GM12878 (cell line): ENCODE results near the gene TEX22. TPM values are rescaled to one million over a fixed set of nuclear protein-coding genes. Genes with fewer than 3 reads are reported as not detected.

Experiments used
- ATAC-seq: fragments of 200-7000 bp; cut with Tn5 transposase; 3 replicates; pipeline ENCODE4 v1.9.1; 2020; ENCODE audit warnings: mild to moderate bottlenecking, moderate library complexity
- BruUV-seq: library from RNA; stranded (reverse); fragments of 400-500 nt; replicated peaks from 2 replicates; lab custom pipeline; 2021; lab: Mats Ljungman, UMichigan
- CTCF ChIA-PET: fragments of 300-600 bp; sonication (Branson Sonifier 250); formaldehyde crosslinking; extraction: SDS; loops from one replicate; lab custom pipeline; 2021; ENCODE audit warnings: inconsistent platforms; lab: Yijun Ruan, JAX
- POLR2A ChIA-PET: fragments of 350-600 bp; formaldehyde crosslinking; extraction: SDS; loops from one replicate; lab custom pipeline; 2021; ENCODE audit warnings: inconsistent platforms; lab: Charles Lee
- RAD21 ChIA-PET: fragments of 300-600 bp; sonication (Branson Sonifier 250); formaldehyde crosslinking; loops from one replicate; lab custom pipeline; 2023; ENCODE audit warnings: antibody characterized with exemption; ENCODE audit not compliant: unreplicated experiment; lab: Charles Lee
- SMC1A ChIA-PET: fragments of 300-600 bp; sonication (Branson Sonifier 250); formaldehyde crosslinking; loops from one replicate; lab custom pipeline; 2023; ENCODE audit not compliant: unreplicated experiment, uncharacterized antibody; lab: Charles Lee
- DNase-seq: peaks from one replicate; pipeline ENCODE4 v3.0.0-alpha.2; 2011; ENCODE audit warnings: low read depth, low spot score
- FAIRE-seq: peaks from 3 replicates; lab custom pipeline; 2011; peaks lifted over from hg19 to GRCh38; lab: Jason Lieb, UNC
- H2AFZ ChIP-seq: 2 replicates; pipeline ENCODE4 v1.6.0; 2011; ENCODE audit warnings: low read depth, low read length, control low read depth; ENCODE audit not compliant: control insufficient read depth
- H3K27ac ChIP-seq: 2 replicates; pipeline ENCODE4 v1.5.1; 2011; ENCODE audit warnings: control low read depth; ENCODE audit not compliant: control insufficient read depth, insufficient read depth
- H3K27me3 ChIP-seq, 2 experiments: replicated peaks in 1 of 2; 2 replicates each; pipeline versions ENCODE4 v1.6.0 to v1.6.1; 2011; ENCODE audit warnings: low read length in 1 of 2; ENCODE audit not compliant: control insufficient read depth in 2 of 2, insufficient read depth in 2 of 2
- H3K36me3 ChIP-seq, 2 experiments: 2 replicates each; pipeline ENCODE4 v1.5.1; 2011; ENCODE audit warnings: low read length in 1 of 2; ENCODE audit not compliant: control insufficient read depth in 2 of 2, insufficient read depth in 2 of 2
- H3K4me1 ChIP-seq: 2 replicates; pipeline ENCODE4 v1.6.1; 2011; ENCODE audit warnings: mild to moderate bottlenecking, low read length, moderate library complexity, mixed read lengths; ENCODE audit not compliant: control insufficient read depth, insufficient read depth
- H3K4me2 ChIP-seq: 2 replicates; pipeline ENCODE4 v1.6.0; 2011; ENCODE audit warnings: control low read depth; ENCODE audit not compliant: control insufficient read depth, insufficient read depth
- H3K4me3 ChIP-seq: fragments of 200-600 bp; sonication (generic); 2 replicates; pipeline ENCODE4 v1.5.1; 2016
- H3K79me2 ChIP-seq: 2 replicates; pipeline ENCODE4 v1.6.0; 2011; ENCODE audit warnings: low read length; ENCODE audit not compliant: control insufficient read depth, insufficient read depth
- H3K9ac ChIP-seq: 2 replicates; pipeline ENCODE4 v1.8.0; 2011; ENCODE audit warnings: low read length, control low read depth, mixed read lengths; ENCODE audit not compliant: control insufficient read depth, insufficient read depth
- H3K9me3 ChIP-seq: replicated peaks from 3 replicates; pipeline ENCODE4 v1.5.1; 2011; ENCODE audit warnings: mild to moderate bottlenecking, low read length; ENCODE audit not compliant: control insufficient read depth, insufficient read depth
- H4K20me1 ChIP-seq: 2 replicates; pipeline ENCODE4 v1.6.0; 2011; ENCODE audit not compliant: control insufficient read depth, insufficient read depth
- BRCA1 ChIP-seq: IDR thresholded peaks from 2 replicates; pipeline ENCODE4 v1.6.1; 2011; ENCODE audit warnings: low read depth, low read length, improper control_type of control experiment
- IRF3 ChIP-seq: fragments of 450-650 bp; IDR thresholded peaks from 2 replicates; pipeline ENCODE4 v1.6.1; 2014; ENCODE audit warnings: mild to moderate bottlenecking
- NFIC ChIP-seq: IDR thresholded peaks from 2 replicates; pipeline ENCODE4 v1.6.1; 2012; ENCODE audit warnings: low read depth, mild to moderate bottlenecking, inconsistent platforms, low read length, moderate library complexity
- PAX5 ChIP-seq: IDR thresholded peaks from 2 replicates; pipeline ENCODE4 v1.6.1; 2011; ENCODE audit warnings: low read depth, low read length, borderline replicate concordance
- SUZ12 ChIP-seq: fragments of 200-600 bp; sonication (generic); IDR thresholded peaks from one replicate; pipeline ENCODE4 v1.6.1; 2018; ENCODE audit warnings: antibody characterized with exemption, mild to moderate bottlenecking; ENCODE audit not compliant: unreplicated experiment
- TAF1 ChIP-seq: IDR thresholded peaks from 2 replicates; pipeline ENCODE4 v1.6.1; 2011; ENCODE audit warnings: mild to moderate bottlenecking, low read depth, low read length, borderline replicate concordance
- ZBTB4 ChIP-seq: fragments of 450-650 bp; formaldehyde crosslinking; IDR thresholded peaks from 2 replicates; pipeline ENCODE4 v1.4.0; 2022; ENCODE audit warnings: mild to moderate bottlenecking, moderate library complexity
- ZZZ3 ChIP-seq: IDR thresholded peaks from 2 replicates; pipeline ENCODE4 v1.6.1; 2011; ENCODE audit warnings: low read depth; ENCODE audit not compliant: control insufficient read depth, insufficient read length
- whole genome bisulfite sequencing: methylation state at CpG from one replicate; pipeline ENCODE4 v1.1.6; 2016; ENCODE audit warnings: low lambda C conversion rate; ENCODE audit not compliant: insufficient replicate concordance, insufficient coverage; ENCODE audit errors: missing lambda C conversion rate; 5-methylcytosine and 5-hydroxymethylcytosine counted together
- in situ Hi-C: fragments of 300-500 bp; cut with MboI; formaldehyde crosslinking; loops from 9 replicates; pipeline ENCODE4 v1.14.3; 2018; ENCODE audit warnings: mixed read lengths
- intact Hi-C: fragments of 100-400 bp; cut with micrococcal nuclease; formaldehyde crosslinking; loops from one replicate; pipeline ENCODE4 v1.14.2; 2022; ENCODE audit not compliant: unreplicated experiment
- polyA plus RNA-seq, 11 experiments: library from polyadenylated mRNA; depleted of rRNA in 4 of 11; unstranded in 6 of 11; stranded (reverse) in 5 of 11; fragments of >200 nt; fragmentation: Nextera tagmentation in 4 of 11; fragmentation: Illumina TruSeq in 1 of 11; extraction: Ambion mirVana in 4 of 11; extraction: Trizol in 1 of 11; gene quantifications; 1 replicate in 1 of 11; 2 replicates in 10 of 11; pipeline versions ENCODE4 v1.2.1 to v1.2.3, GENCODE V29; 2011 to 2016; ENCODE audit warnings: inconsistent platforms in 2 of 11, missing spikeins in 2 of 11, low read depth in 1 of 11
- total RNA-seq, 4 experiments: library from RNA; depleted of rRNA in 3 of 4; stranded (reverse); fragments of >200 nt in 3 of 4; fragmentation: Illumina TruSeq in 1 of 4; extraction: Trizol in 1 of 4; gene quantifications; 2 replicates each; pipeline versions ENCODE4 v1.2.1 to v1.2.3, GENCODE V29; 2013 to 2021

TEX22 gene
- total and polyA plus RNA-seq, 10 of the 15 experiments (the other 5 are each of a cell fraction or from before 2014, with no cell fraction given), result 0.02 to 4.0 (median 0.63) TPM; not detected in 1

DNA sequence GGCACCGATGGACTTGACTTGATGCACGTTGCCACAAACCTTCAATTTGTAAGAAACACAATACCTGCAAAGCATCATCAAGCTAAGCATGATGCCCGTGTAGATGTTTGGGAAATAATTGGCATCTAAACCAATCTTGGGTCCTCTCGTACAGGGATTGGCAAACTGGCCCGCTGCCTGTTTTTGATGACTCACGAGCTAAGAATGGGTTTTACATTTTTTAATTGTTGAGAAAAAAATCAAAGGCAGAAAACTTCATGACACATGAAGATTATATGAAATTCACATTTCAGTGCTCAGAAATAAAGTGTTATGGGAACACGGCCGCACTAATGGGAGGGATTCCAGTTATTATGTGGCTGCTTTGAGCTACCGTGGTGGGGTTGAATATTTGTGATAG, 32.2 kb downstream of the TEX22 start:
- H2AFZ ChIP-seq, result no peak overlapping the region
- no peaks in the 10 kb centered on the region; the same call in 2 of the 3 replicates for H3K9me3 ChIP-seq
- intact Hi-C loops, result no loop called here
- no peak overlapping the region for H3K4me2 ChIP-seq
- no peak for ATAC-seq
- TF ChIP-seq IRF3 (no peak), SUZ12 (no peak), TAF1 (no peak), NFIC (no peak), BRCA1 (no peak)
- no peaks in the 10 kb centered on the region for H3K27me3 ChIP-seq
- H3K4me1 ChIP-seq, result no peaks in the 10 kb centered on the region; the same call in 1 of the 2 replicates
- no peak for DNase-seq
- no peak for FAIRE-seq
- in situ Hi-C loops, result no loop called here
- 88% methylated on average over 9 of the region's 9 CpGs for WGBS
- ChIA-PET SMC1A (no interaction called here), POLR2A (no interaction called here), RAD21 (no interaction called here), CTCF (no interaction called here)
- no peaks in the 10 kb centered on the region; the same call in 1 of the 2 replicates for H4K20me1 ChIP-seq
- TSS peak; percentile 14 for BruUV-seq
- peaks cover 32% of the 10 kb centered on the region for H3K79me2 ChIP-seq
- H3K4me3 ChIP-seq, result no peak overlapping the region
- H3K9ac ChIP-seq, result no peak overlapping the region
- peaks cover 2 to 4% of the 10 kb centered on the region in 2 experiments; a peak in 3 of 4 replicates for H3K36me3 ChIP-seq
- no peak overlapping the region for H3K27ac ChIP-seq

DNA sequence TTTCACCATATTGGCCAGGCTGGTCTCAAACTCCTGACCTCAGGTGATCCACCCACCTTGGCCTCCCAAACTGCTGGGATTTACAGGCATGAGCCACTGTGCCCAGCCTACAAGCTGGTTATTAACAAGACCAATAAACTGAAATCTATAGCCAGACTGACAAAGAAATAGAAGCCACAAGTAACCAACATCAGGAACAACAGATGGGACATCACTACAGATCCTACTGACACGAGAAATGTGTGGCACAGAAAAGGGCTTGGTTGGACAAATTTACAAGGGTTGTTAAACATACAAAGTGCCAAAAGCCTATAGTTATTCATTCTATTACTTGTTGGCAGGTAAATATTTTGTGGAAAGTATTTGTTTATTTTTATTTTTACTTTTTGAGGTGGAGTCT, 32.9 kb downstream of the TEX22 start:
- no peak for TF ChIP-seq ZZZ3
- TF ChIP-seq ZBTB4 (CRISPR knock-in tag), result no peak
- no peak for TF ChIP-seq PAX5
- intact Hi-C loops (no loop called here), in situ Hi-C loops (no loop called here)
- no peak overlapping the region for H3K4me3 ChIP-seq
- H3K36me3 ChIP-seq, result peaks cover 2 to 4% of the 10 kb centered on the region in 2 experiments; a peak in 3 of 4 replicates
- no peaks in the 10 kb centered on the region; the same call in 2 of the 3 replicates for H3K9me3 ChIP-seq
- peaks cover 37% of the 10 kb centered on the region for H3K79me2 ChIP-seq
- no peaks in the 10 kb centered on the region for H3K27me3 ChIP-seq
- POLR2A ChIA-PET, result no interaction called here
- SMC1A ChIA-PET, result no interaction called here
- no peak overlapping the region for H3K27ac ChIP-seq
- RAD21 ChIA-PET, result no interaction called here
- no peak overlapping the region for H3K4me2 ChIP-seq
- no peak for ATAC-seq
- FAIRE-seq, result no peak
- no peak for DNase-seq
- H2AFZ ChIP-seq, result no peak overlapping the region
- 96% methylated on average over 1 of the region's 1 CpG for whole genome bisulfite sequencing
- H3K9ac ChIP-seq, result no peak overlapping the region
- CTCF ChIA-PET, result no interaction called here
- H4K20me1 ChIP-seq, result no peaks in the 10 kb centered on the region; the same call in 1 of the 2 replicates
- no TSS peak for BruUV-seq
- no peaks in the 10 kb centered on the region; the same call in 1 of the 2 replicates for H3K4me1 ChIP-seq
